HG02973 (cell line): ENCODE measurements around the gene LMOD1.

Experiments
- ATAC-seq: cut with Tn5 transposase; IDR thresholded peaks from one replicate; pipeline ENCODE4 v1.9.1; 2021; ENCODE audit warnings: moderate library complexity; ENCODE audit not compliant: unreplicated experiment

The LMOD1 gene

GRCh38 chr1:201895120-201895665 is 51.2 kb downstream of the LMOD1 start:
- ATAC-seq: no peak

DNA sequence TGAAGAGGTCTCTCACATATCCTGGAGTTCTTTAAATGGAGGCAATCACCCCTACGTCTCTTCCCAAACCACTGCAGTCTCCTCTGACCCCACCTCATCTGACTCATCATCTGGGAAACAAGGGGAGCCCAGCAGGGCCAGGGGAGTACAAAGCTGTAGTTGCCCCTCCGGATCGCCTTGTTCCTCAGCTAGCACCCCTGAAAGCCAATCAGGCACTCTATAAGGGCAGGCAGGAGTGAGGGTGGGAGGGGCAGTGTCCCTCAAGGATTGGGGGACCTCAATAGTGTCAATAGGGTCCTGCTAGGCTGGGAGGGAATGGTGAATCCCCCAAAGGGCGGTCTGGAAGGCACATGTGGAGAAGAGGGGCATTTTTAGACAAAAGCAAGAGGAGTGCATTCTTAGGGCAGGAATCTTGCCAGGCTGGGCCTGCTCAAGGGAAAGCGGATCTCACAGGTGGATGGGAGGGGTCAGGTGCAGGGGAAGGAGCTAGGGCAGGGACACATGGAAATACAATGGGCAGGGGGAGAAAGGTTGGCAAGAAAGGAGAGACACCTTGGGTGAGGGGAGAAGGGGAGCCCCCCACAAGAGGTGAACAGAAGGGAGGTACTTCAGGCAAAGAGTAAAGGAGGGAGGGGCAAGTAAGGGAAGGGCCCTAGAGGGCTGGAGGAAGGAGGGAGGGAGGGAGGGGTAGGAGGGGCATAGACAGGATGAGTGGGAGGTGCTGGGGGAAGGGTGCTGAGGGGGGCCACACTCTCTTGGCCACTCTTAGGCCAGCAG is 51.8 kb downstream of the LMOD1 start:
- ATAC-seq: no peak

DNA sequence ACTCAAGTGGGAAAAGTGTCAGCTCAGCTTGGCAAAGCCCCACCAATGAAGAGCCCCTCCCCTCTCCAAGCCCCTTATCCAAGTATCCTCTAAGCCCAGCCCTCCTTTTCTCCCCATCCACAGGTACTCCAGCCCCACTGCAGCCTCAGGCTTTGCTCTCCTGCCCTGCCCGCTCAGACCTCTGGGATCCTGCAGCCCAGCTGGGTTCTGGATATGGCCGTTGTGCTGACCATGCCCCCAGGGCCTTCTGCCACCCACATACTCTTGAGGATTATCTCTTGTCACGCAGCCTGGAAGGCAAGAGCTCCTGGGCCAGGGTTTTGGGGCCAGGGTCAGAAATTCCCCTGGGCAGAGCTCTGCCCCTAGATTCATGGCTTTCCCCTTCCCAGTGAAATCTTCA is 52.9 kb downstream of the LMOD1 start:
- no peak for ATAC-seq

DNA sequence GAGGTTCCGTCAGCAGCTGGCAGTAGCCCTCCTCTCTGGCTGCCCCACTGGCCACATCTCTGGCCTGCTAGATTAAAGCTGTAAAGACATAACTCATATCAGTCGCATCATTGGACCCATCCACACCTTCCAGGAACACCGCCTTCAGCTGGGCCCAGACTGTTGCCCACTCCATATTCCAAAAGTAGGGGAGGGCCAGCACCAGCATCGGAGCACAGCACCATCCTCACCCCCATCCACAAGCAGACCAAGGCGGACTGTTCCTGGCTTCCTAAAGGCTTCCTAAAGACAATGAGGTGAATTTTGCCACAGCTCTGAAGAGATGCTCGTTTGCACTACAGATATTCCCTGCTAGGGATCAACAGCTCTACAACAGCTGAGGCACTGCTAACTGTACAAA is 54.1 kb downstream of the LMOD1 start:
- ATAC-seq: no peak

DNA sequence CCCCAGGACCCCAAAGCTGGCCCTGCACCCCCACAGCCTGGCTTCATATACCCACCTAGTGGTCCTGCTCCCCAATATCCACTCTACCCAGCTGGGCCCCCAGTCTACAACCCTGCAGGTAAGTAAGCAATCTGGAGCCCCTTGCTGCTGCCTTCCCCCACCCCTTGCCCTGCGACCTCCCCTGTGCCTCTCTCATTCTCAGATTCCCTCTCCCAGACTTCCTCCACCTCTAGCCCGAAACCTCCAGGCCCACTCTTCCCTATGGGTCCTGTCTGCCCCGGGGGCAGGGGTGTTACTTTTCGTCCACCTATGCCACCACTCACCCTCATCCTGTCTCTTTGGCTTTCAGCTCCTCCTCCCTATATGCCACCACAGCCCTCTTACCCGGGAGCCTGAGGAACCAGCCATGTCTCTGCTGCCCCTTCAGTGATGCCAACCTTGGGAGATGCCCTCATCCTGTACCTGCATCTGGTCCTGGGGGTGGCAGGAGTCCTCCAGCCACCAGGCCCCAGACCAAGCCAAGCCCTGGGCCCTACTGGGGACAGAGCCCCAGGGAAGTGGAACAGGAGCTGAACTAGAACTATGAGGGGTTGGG is 54.8 kb downstream of the LMOD1 start:
- ATAC-seq: no peak

DNA sequence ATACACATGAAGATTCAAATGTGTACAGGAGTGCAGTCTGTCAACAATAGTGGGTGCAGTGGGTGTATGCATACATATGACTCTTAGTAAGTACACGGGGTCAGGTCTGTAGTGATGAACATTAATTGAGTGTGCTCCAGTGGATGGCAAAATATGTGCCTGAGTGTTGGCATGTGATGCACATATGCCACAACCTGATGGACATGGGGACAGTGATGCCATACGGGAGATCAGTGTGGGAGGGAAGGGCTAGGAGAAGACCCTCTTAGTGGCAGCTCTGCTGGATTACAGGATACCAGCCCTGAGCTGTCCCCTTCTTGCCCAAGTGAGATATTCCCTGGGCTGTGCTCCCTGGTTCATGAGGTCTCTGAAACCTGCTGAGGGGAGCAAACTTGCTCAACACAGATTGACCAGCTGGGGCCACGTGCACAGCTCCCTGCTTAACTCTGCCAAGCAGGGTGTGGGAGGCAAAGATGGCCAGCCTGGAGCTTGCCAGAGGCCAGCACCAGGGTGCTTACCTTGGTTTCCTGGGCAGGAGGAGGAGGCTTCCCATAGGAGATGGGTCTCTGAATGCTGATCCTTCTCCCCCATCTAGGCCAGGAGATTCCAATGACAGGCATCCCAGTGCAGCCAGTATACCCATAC is 55.4 kb downstream of the LMOD1 start:
- no peak for ATAC-seq

- ATAC-seq: no peak
Observed at GRCh38 chr1:201890223-201890622, 56.1 kb downstream of the LMOD1 start.

GRCh38 chr1:201889090-201889968 is 57.0 kb downstream of the LMOD1 start:
- ATAC-seq: no peak

GRCh38 chr1:201888282-201889089 is 57.9 kb downstream of the LMOD1 start, which contains the start of gene SHISA4:
SHISA4 (plus strand) TSS chr1:201888898; CDS start chr1:201888995, 97 bp downstream.
- ATAC-seq: no peak

GRCh38 chr1:201887116-201887866 is 59.1 kb downstream of the LMOD1 start:
- ATAC-seq: no peak

DNA sequence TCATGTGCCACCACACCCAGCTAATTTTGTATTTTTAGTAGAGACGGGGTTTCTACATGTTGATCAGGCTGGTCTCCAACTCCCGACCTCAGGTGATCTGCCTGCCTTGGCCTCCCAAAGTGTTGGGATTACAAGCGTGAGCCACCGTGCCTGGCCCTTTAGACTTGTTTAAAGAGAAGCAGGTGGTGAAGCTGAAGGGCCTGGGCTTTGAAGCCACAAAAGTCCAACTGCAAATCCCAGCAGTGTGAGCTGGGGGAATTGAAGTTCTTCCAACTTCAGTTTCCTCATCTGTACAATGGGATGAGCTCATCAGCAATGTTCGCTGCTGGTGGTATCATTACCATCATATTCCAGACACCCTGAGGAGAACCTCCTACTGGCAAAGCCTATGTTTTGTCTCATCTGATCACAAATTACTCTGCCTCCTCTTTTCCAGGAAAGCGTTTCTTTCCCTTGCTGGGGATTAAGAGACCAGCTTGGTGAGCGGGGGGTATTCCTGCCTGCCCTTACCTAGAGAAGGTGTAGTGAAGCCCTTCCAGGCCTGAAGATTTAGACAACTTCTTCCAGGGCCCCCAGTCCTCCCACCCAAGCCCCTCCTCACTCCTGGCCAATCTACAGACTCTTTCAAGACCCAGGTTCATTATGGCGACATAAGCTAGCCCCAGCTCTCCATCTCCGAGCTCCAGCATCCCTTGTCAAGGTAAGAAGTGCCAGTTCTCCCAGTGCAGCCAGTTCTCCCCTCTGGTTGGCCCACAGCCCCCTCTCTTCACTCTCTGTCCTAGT is 60.1 kb downstream of the LMOD1 start:
- no peak for ATAC-seq

GRCh38 chr1:201885531-201886075 is 60.7 kb downstream of the LMOD1 start:
- ATAC-seq: no peak

GRCh38 chr1:201884425-201884824 is 61.9 kb downstream of the LMOD1 start:
- no peak for ATAC-seq

DNA sequence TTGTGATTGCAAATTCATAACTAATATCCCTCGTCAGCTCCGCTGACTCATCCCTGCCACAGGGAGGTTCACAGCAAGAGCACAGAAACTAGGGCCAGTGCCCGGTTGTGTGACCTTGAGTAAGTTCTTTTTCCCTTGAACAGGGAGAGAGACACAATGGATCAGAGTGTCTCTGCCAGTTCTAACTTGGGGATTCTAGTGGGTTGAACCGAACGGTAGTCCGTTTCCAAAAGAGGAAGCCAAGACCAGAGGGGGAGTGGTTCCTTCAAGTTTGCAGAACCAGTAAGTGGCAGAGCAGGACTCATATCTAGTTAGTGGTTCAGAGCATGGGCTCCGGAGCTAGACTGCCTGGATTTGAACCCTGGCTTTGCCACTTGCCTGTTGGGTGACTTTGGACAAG is 62.6 kb downstream of the LMOD1 start:
- ATAC-seq: no peak

GRCh38 chr1:201883266-201883665 is 63.1 kb downstream of the LMOD1 start:
- no peak for ATAC-seq

DNA sequence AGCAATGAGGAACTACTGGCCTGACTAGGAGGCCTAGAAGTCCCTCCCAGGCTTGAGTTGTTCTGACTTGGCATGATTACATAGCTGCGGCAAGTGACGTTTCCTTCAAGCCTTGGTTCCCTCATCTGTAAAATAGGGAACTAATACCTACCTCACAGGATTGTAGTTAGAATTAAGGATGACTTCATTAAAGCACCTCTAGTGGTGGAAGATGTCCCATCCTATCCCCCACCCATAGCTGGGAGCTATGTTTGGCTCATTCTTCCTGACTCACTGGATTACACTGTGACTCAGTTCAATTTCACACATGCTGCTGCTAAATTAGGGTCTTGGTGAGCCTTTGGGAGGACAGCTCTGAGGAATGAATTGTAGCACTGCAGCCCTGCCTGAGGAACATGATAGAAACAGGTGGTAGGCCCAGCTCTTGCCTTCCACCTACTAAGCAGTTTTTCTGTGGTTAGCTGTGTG is 63.6 kb downstream of the LMOD1 start:
- no peak for ATAC-seq

DNA sequence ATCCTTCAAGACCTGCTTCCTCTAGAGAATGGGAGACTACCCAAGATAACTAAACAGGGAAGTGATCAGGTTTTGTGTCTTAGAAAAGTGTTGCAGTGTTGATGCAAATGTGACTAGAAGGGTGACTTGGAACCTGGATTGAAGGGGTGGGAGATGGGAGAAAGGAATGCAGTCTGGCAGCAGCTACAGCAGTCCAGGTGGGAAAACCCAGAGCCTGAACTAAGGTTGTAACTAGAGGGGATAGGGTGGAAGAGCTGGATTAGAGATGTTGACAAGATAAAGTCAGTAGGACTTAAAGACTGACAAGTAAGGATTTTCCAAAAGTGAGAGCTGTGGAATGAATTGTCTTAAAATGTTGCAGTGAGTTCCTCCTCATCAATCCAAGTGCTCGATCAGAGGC is 64.7 kb downstream of the LMOD1 start:
- no peak for ATAC-seq

DNA sequence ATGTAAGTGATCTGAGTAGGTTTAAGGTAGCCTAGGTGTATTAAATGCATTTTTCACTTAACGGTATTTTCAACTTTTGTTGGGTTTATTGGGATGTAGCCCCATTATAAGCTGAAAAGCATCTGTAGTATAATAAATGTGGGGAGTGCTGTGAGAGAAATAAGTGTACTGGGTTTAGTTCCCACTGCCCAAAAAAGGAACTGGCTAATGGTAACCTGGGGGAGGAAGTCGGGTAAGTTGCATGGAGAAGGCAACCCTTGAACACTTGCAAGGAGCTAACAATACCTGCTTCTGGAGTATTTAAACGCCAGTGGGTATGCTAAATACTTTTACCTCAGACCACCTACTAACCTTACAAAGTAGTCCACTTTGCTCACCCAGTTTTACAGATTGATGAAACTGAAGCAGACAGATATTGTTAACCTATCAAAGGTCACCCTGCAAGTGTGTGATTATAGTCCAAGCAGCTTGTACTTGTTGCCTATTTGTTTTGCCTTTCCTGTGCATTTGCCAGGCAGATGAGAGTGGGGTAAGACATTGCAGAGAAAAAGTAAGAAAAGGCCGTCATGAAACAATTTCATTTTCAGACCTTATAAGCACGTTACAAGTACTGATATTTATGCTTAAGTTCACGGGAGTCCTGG is 65.3 kb downstream of the LMOD1 start:
- ATAC-seq: no peak
